NCI-H2171 (cell line): Measurements from ENCODE around the gene ADAMTS2.
"Not testable (repeated sequence)": the region's sequence is repeated elsewhere in the genome, so short reads cannot be mapped to it uniquely, and the experiment has no call there.

ENCODE experiments used
- DNase-seq: peaks from one replicate; lab custom pipeline; 2025; lab: John Stamatoyannopoulos, UW

The ADAMTS2 gene

DNA sequence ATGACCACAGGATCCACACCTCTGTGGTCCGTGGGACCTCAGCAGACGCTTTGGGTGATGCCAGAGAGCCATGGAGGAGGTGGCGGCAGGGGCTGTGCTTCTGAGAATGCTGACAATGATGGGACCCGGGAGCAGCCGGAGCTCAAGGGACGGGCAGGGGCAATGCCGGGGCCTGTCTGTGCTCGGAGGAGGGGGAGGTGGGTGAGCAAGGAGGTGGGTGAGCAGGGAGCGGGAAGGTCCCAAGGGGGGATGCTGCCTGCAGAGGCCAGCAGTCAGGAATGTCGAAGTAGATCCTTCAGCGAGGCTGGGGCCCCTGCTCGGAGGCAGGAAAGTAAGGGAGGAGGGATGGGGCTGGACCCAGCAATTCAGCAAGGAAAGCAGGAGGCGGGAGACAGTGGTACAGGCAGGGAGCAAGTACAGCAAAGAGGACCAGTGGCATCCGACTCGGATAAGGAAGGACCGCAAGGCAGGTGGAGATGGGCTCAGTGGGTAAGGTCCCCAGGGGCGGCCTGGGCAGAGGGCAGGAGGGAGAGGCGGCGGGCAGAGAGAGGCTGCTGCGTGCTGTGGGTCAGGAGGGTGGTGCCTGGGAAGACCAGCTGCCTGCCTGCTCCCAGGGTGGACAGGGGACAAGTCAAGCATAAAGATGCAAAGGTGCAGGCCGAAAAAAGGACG, 49.0 kb downstream of the ADAMTS2 start:
- no peak for DNase-seq

DNA sequence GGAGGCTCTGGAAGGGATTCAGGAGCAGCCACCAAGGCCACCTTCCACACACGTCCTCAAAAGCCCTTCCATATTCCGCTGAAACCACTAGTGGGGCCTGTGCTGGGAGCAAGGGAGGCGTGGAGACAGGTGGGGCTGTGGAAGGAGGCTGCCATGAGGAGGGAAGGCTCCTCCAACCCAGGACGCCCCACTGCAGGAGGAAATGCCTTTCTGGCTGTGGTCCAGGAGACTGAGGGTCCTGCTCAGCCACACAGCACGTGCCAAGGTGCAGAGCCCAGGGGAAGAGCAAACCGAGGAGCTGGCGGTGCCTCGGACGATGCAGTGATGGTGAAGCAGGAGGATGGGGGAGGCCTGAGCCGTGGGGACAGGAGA, 49.5 kb downstream of the ADAMTS2 start:
- DNase-seq, result no peak

DNA sequence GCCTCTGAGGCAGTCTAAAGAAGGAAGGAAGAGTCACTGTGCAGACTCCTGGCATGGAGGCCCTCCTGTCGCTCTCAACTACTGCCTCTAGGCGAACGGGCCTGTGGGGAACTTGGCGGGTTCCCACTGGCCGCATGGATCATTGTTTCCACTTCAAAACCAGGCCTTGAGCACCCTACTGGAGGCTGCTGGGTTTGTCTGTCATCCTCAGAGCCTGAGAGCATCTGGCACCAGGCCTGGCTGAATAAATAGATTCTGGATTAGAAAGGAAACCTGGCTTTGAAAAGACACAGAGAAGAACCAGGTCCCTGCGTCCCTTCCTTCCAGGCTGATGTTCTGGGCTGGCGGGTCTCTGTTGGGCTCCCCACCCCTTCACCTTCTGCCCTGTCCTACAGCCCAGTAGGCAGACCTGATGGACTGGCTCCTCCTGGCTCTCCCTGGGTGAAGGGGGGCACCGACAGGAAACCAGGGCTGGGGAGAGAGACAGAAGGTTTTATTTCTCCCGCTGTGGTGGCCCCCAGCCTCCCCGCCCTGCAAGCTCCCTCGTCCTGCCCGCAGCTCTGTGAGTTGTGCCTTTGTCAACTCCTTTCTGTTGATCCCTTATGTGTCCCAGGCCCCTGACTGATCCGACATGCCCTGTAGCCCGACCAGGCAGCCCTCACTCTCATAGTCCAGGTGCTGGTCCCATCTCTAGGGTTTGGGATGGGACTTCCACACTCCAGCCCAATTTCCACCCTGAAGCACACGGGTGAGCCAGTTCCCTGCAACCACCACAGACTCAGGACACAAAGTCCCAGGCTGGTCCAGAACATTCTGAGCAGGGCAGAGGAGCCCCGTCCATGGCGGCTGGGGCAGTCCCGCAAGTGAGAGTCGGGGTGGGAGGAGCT, 50.1 kb downstream of the ADAMTS2 start:
- no peak for DNase-seq

DNA sequence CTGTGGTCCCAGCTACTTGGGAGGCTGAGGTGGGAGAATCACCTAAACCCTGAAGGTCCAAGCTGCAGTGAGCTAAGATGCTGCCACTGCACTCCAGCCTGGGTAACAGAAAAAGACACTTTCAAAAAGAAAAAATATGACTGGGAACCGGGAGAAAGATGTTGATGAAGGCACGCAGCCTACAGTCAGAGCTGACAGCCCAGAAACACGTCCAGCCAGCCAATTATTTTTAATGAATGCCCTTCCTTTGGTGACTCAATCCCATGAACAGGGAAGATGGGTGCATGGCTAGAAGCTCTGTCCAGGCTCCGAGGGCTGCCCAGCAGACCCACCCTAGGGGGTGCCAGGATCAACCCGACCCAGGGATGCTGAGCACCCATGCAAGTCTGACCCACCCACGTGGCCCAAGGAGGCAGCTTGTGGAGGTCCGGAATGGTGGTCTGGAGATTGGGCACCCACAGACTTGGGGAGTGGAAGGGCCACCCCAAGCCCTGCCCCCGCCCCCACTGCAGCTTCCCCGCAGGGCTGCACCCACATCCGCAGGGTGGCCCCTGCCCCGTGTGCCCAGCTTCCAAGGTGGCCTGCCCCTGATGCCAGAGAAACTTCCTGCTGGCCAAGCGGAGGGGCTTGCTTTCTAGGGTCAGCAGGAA, 51.0 kb downstream of the ADAMTS2 start:
- DNase-seq, result no peak

DNA sequence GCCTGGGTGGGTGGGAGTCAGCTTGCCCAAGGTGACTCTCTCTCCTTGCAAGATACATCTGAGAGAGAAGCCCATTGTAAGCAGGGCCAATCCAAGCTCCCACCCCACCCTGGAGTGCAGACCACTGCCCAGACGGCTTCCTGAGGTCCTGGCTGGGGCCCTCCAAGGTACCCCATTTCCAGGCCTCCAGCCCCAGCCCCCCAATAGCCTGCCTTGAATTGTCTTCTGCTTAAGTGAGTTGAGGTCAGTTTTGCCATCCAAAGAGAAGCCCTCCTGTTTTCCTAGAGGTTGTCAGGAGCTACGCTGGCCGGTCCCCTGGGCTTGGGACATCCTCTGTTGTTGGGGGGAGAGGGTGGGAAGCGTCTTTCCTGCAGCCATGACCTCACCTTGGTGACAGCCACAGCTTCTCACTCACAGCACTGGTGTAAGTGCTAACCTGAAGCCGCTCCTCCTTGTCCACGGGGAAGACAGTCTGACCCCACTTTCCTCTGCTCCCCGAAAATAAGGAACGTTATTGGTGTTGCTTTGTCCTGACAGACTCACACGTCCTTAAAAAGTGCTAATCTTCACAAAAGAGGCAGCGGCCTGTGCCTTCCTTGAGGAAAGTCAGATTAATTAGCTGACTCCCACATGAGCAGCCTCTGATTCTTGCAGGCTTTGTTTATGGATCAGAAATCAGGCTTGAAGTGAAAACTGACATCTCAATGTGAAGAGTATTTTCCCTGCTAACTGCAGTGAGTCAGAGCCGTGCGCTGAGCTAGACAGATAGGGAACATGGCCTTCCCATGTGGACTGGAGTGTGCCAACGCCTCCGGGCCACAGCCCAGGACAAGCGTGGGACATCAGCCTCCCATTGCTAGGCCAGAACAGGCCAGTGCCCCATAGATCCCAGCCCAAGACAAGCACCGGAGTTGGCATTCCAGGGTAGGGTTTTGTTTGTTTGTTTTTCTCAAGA, 52.3 kb downstream of the ADAMTS2 start:
- DNase-seq, result no peak

DNA sequence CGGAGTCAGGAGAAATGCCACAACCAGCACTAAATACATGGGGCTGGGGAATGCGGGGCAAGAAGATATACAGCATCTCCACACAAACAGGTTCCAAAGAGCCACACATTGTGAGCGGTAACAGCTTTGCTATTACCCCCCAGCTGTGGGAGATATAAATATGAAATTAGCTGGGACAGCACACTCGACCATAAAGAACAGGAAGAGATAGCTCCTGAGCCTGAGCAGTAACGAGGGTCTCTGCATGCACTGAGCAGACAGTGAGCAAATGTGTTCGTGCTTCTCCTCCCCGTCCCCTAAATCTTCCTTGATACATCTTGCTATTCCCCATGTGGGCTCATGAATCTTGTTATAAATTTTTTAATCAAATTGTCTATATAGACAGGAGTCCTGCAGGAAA, 53.1 kb downstream of the ADAMTS2 start:
- DNase-seq, result no peak

DNA sequence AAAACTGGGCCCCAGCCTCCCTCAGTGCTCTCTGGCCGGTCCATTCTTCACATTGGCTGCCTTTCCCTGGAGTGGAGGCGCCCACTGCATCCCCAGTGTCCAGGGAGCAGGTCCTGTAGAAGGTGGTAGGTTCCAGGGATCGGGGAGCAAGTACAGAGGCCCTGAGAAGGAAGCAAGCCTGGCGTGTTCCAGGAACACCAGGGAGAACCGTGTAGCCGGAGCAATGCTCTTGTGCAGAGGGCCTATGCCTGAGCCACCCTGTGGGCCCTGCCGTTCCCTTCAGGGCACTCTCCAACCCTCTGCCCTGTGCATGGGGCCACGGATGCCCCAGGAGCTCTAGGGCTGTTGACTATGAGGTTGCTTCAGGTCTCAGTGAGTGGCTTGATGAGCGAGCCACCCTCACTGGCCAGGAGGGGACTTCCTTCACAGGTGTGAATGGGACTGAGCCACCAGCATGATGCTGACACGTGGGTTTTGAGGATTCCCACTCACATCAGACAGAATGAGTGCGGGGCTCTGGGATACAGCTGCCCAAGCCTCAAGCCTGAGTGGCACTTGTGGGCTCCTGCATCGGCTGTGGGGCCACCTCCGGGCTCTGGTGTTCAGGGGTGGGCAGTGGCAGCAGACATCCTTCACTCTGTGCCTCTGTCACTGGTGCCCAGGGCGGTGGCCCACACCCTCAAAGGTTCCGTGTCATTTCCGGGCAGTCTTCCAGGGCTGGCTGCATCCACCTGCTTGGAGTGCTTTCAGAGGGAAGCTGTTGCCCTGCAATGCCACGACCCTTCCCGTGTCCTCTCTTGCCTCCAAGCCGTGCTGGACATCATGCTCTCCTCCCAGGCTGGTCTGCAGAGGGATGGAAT, 54.4 kb downstream of the ADAMTS2 start:
- no peak for DNase-seq

DNA sequence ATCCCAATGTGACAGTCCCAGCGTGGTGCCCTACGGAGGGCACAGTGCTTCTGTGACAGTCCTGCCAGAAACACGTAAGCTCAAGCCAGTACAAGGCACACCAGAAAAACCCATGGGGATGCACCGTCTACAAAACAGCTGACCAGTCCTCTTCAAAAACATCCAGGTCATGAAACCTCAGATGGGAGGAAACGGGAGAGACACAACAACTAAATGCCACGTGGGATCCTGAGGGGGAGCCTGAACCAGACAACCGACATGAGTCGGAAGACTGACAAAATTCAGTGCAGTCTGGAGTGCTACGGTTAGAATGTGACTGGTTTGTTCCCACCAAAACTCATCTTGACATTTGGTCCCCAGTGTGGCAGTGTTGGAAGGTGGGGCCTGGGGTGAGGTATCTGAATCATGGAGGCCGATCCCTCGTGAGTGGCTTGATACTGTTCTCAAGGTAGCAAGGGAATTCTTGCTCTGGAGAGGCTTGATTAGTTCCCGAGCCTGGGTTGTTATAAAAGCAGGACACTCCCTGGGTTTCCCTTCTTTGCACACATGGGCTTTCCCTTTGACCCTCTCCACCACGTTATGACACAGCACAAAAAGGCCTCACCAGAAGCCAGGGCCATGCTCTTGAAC, 55.4 kb downstream of the ADAMTS2 start:
- no peak for DNase-seq

DNA sequence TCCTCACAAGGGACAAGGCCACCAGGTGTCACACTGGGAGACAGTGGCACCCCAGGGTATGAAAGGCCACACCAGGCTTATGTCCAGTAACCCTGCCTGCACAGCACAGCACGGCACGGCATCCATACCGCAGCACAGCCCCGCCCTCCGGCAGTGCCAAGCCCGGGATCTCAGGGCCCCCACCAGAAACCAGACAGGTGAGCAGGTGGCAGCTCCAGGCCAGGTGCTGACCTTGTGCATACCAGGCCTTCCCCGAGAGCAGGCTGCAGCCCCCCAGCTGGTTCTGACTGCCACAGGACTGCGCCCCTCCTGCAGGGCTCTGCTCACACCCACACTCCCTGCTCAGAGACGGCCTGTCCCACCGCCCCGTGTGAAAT, 56.5 kb downstream of the ADAMTS2 start:
- DNase-seq, result no peak

DNA sequence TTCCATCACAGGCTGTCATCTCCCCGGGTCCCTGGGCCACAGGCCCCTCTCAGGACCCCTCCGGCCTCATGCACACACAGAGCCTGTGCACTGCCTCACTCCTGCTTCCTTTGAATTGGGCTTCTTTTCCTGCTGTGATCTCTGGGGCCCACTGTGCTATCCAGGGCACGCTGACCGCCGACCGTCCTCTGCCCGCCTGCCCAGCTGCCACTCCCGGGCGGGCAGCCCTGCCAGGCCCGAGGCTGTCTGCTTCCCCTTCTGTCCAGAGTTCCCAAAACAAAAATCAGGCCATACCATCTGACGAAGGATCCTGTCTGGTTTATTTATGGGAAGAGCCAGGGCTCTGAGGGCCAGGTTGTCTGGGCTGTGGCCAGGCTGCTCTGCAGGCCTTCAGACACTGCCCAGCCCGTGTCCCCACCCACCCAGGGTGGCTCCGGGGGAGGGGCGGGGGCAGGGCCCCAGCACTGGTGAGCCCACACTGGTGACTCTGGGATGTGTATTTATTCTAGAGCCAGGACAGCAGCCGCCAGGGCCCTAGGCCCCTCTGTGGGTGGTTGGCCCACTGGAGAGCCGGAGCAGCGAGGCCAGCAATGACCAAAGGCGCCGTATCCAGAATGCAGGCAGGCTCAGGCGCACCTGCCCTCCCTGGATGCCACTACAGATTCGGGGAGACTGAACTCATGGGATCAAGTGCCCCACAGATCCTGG, 57.0 kb downstream of the ADAMTS2 start:
- no peak for DNase-seq

DNA sequence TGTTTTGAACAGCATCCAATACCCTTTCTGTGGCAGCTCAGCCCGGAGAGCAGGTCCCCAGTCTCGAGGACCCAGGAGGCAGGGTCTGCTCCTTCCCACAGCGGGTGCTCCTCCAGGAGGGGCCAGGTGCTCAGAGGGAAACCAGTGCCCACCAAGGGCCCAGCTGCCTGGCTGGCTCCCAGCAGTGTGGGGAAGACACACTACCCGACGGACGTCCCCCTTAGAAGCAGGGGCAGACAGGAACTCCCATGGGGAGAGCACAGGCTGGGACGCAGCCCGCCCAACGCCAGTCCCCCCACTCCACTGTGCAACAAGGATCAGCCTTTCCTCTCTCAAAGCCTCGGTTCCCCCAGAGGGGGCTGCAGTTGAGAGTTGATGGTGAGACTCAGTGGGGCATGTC, 57.6 kb downstream of the ADAMTS2 start:
- DNase-seq, result no peak

DNA sequence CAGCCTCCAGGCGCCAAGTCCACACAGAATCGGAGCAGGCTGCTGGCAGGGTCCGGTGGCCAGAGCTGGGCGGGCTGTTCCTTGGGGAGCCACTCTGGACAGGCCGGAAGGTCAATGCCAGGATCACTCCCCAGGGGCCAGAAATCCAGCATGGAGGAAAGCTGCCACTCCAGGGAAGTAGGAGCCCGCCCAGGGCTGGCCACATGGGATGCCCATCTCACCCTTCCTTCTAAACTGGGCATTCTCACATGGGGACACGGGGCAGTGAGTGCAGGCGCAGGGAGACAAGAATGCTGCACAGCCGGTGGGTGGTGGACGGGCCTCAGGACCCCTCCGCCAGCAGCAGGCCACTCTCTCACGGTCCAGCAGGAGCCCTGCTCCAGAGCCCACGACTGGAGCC, 58.2 kb downstream of the ADAMTS2 start:
- no peak for DNase-seq

DNA sequence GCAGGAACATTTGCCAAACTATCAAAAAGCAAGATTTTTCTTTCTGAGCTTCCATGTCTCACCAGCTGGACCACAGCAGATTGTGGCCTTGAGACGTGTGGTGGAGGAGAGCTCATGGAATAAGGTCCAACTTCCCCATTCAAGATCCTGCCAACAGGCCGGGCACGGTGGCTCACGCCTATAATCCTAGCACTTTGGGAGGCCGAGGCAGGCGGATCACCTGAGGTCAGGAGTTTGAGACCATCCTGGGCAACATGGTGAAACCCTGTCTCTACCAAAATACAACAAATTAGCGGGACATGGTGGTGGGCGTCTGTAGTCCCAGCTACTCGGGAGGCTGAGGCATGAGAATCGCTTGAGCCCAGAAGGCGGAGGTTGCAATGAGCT, 59.5 kb downstream of the ADAMTS2 start:
- DNase-seq, result not testable (repeated sequence)

DNA sequence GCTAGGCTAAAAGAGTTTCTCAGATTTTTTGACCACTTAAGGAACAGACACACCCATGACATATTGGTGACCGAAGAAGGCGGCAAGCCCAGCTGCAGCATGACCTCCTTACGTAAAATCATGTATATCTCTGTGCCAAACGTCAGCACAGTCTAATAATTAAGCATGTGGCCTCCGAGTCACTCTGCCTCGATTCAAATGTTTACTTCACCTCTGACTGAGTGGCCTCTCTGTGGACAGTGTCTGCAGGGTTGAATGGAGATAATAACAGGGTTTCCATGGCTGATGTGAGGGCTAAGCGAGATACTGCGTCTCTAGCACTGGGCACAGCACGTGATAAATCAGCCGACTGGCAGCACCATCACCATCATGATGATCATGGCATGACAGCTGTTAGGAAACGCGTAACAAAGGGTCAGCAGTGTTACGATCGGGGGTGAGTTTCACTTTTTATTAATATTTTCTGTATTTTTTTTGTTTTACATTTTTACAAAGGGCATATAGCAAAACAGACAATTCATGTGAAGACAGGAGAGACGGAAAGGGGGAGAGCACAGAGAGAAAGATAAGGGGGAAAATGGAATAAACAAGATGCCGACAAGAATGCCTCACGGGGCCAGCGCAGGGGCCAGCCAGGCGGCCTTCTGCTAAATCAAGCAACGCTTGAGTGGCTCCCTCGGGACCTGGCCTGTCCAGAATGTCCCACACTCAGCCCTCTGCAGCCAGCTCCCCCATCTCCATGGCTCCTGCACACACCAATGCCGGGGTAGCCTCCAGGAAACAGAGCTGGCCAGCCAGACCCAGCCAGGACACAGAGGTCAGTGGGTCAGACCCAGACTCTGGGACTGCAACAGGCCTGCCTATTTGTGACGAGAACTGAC, 60.3 kb downstream of the ADAMTS2 start:
- no peak for DNase-seq

DNA sequence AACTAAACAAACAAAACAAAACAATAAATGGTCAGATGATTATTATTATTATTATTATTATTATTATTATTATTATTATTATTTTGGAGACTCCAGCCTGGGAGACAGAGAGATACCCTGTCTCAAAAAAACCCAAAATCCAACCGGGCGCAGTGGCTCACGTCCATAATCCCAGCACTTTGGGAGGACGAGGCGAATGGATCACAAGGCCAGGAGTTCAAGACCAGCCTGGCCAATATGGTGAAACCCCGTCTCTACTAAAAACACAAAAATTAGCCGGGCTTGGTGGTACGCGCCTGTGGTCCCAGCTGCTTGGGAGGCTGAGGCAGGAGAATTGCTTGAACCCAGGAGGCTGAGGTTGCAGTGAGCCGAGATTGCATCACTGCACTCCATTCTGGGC, 61.4 kb downstream of the ADAMTS2 start:
- not testable (repeated sequence) for DNase-seq

DNA sequence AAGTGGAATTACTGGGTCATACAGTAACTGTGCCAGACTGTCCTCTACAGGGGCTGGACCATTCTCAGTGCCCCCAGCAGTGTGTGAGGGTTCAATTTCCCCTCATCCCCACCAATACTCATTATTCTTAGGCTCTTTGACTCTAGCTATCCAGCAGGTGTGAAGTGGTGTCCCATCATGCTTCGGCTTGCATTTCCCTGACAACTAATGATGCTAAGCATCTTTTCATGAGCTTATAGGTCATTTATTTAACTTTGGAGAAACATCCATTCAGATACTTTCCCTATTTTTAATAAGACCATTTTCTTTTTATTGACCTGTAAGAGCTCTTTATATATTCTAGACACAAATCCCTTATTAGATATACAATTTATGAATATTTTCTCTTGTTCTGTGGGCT, 63.6 kb downstream of the ADAMTS2 start:
- DNase-seq, result no peak

DNA sequence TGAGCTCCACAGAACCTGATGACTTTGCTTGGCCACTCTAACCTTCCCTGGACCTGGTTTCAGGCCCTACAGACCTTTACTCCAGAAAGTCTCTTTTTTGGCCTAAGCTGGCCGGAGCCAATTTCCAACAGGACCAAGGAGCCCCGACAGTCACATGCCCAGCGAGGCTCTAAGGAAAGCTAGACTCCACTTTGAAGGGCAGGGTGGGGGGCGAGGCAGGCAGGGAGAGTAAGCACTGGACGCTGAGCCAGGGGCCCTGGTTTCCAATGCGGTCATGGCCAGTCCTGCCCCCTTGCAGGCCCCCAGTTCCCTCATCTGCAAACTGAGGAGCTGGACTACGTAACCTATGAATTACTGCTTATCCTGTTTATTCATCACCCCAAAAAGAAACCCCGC, 65.2 kb downstream of the ADAMTS2 start:
- DNase-seq, result no peak

DNA sequence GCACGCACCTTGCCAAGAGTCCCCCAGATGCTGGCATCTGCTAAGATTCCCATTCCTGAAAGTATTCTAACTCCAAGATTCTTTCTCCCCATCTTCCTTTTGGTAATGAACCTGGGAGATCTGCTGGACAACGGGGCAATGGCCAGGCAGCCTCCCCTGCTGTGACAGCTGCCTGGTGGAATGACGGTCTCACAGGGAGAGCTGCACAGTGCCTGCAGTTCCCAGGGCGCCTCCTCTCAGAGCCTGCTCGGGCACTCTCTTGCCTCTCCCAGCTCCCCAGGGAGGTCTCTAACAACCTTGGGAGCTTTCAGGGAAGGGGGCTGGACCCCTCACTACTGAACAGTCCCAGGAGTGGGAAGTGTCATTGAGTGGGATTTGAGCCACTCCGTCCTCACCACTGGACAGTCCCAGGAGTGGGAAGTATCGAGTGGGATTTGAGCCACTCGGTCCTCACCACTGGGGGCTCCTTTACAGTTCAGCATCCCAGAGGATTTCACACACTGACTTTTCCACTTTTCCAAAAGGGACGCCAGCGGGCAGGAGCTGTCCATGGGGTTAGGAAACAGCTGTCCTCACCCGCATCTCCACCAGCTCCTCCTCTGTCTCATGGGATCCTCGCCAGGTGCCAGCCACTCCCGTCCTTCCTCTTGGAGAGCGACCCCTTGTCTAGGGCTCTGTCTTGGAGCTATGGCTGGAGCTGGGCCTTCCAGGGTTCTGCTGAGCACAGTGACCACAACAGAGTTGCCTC, 65.7 kb downstream of the ADAMTS2 start:
- no peak for DNase-seq
